HCT116 (cell line): ENCODE results near the gene MRAP2. TPM values are rescaled to one million over a fixed set of nuclear protein-coding genes. Genes with fewer than 3 reads are reported as not detected.

ENCODE experiments used
- ATAC-seq: fragments of 200-7000 bp; cut with Tn5 transposase; 2 replicates; pipeline ENCODE4 v1.9.1; 2020; ENCODE audit warnings: mild to moderate bottlenecking, moderate library complexity
- BruUV-seq: library from RNA; stranded (reverse); fragments of 400-500 nt; replicated peaks from 2 replicates; lab custom pipeline; 2021; lab: Mats Ljungman, UMichigan
- CTCF ChIA-PET: fragments of 300-600 bp; sonication (Branson Sonifier 250); formaldehyde crosslinking; loops from one replicate; lab custom pipeline; 2021; ENCODE audit warnings: antibody characterized with exemption; lab: Charles Lee
- POLR2A ChIA-PET: fragments of 300-600, 350-600 bp; sonication (Branson Sonifier 250); formaldehyde crosslinking; loops from one replicate; lab custom pipeline; 2021; ENCODE audit warnings: antibody characterized with exemption; lab: Charles Lee
- RAD21 ChIA-PET, 2 experiments: fragments of 300-600 bp; sonication (Branson Sonifier 250); formaldehyde crosslinking; loops; one replicate each; lab custom pipeline; 2023; ENCODE audit warnings: low total read pairs in 2 of 2; ENCODE audit not compliant: uncharacterized antibody in 2 of 2, unreplicated experiment in 2 of 2, low non-redundant PET in 1 of 2; lab: Charles Lee
- DNase-seq: peaks from one replicate; pipeline ENCODE4 v3.0.0-alpha.2; 2010; ENCODE audit warnings: low read depth, low spot score
- H2AFZ ChIP-seq: fragments of 200-600 bp; shearing (Covaris generic), sonication (generic); 2 replicates; pipeline ENCODE4 v1.6.1; 2017; ENCODE audit warnings: low read depth, mixed run types, mixed read lengths, antibody characterized with exemption, low read length; ENCODE audit not compliant: poor library complexity, severe bottlenecking
- H3K27ac ChIP-seq: 2 replicates; pipeline ENCODE4 v1.5.1; 2012; ENCODE audit warnings: low read depth, low read length
- H3K27me3 ChIP-seq: fragments of 200-600 bp; sonication (generic); 2 replicates; pipeline ENCODE4 v1.6.1; 2016; ENCODE audit warnings: mixed run types, low read length, mixed read lengths; ENCODE audit not compliant: insufficient read depth
- H3K36me3 ChIP-seq, 2 experiments: fragments of 200-500 bp in 1 of 2; fragments of 200-600 bp in 1 of 2; sonication (Bioruptor generic) in 1 of 2; sonication (generic) in 1 of 2; 2 replicates each; pipeline versions ENCODE4 v1.5.1 to v1.6.1; 2014 to 2016; ENCODE audit warnings: low read length in 2 of 2, inconsistent platforms in 1 of 2, mixed read lengths in 1 of 2, mixed run types in 1 of 2; ENCODE audit not compliant: insufficient read depth in 2 of 2, control insufficient read depth in 1 of 2
- H3K4me1 ChIP-seq, 2 experiments: fragments of 200-600 bp in 1 of 2; sonication (generic) in 1 of 2; 2 replicates each; pipeline versions ENCODE4 v1.5.1 to v1.6.1; 2012 to 2017; ENCODE audit warnings: low read length in 2 of 2, inconsistent platforms in 1 of 2, mild to moderate bottlenecking in 1 of 2, mixed read lengths in 1 of 2, mixed run types in 1 of 2, moderate library complexity in 1 of 2; ENCODE audit not compliant: insufficient read depth in 2 of 2, control insufficient read depth in 1 of 2
- H3K4me2 ChIP-seq: fragments of 200-600 bp; sonication (generic); 2 replicates; pipeline ENCODE4 v1.6.1; 2017; ENCODE audit warnings: mixed run types, low read length, mixed read lengths
- H3K4me3 ChIP-seq, 2 experiments: fragments of 200-600 bp in 1 of 2; sonication (generic) in 1 of 2; replicated peaks in 1 of 2; 2 replicates each; pipeline ENCODE4 v1.5.1; 2011 to 2016; ENCODE audit warnings: low read length in 2 of 2, control low read depth in 1 of 2, low read depth in 1 of 2, mild to moderate bottlenecking in 1 of 2, mixed read lengths in 1 of 2, mixed run types in 1 of 2
- H3K79me2 ChIP-seq: fragments of 200-600 bp; sonication (generic); 2 replicates; pipeline ENCODE4 v1.6.1; 2017; ENCODE audit warnings: mild to moderate bottlenecking, mixed run types, low read length, moderate library complexity, mixed read lengths; ENCODE audit not compliant: insufficient read depth
- H3K9ac ChIP-seq: fragments of 200-600 bp; sonication (generic); 2 replicates; pipeline ENCODE4 v1.6.1; 2016; ENCODE audit warnings: low read length, mixed read lengths
- H3K9me2 ChIP-seq: fragments of 200-600 bp; sonication (generic), shearing (Covaris generic); 2 replicates; pipeline ENCODE4 v1.6.1; 2017; ENCODE audit warnings: mixed run types, mild to moderate bottlenecking, moderate library complexity; ENCODE audit not compliant: insufficient read depth
- H3K9me3 ChIP-seq, 2 experiments: fragments of 200-500 bp in 1 of 2; fragments of 200-600 bp in 1 of 2; sonication (Bioruptor generic) in 1 of 2; sonication (generic) in 1 of 2; 2 replicates each; pipeline ENCODE4 v1.6.1; 2014 to 2017; ENCODE audit warnings: low read length in 2 of 2, mixed read lengths in 2 of 2, inconsistent platforms in 1 of 2, low read depth in 1 of 2, mild to moderate bottlenecking in 1 of 2, mixed run types in 1 of 2, moderate library complexity in 1 of 2; ENCODE audit not compliant: control insufficient read depth in 1 of 2, insufficient read depth in 1 of 2
- H4K20me1 ChIP-seq: fragments of 200-600 bp; sonication (generic), shearing (Covaris generic); 2 replicates; pipeline ENCODE4 v1.6.1; 2017; ENCODE audit warnings: mixed run types, mild to moderate bottlenecking, moderate library complexity; ENCODE audit not compliant: insufficient read depth
- MAX ChIP-seq: IDR thresholded peaks from 2 replicates; pipeline ENCODE4 v1.6.1; 2012
- SRF ChIP-seq: IDR thresholded peaks from 2 replicates; pipeline ENCODE4 v1.6.1; 2012; ENCODE audit warnings: low read depth
- TCF7L2 ChIP-seq: IDR thresholded peaks from 2 replicates; pipeline ENCODE4 v1.7.0; 2011; ENCODE audit warnings: borderline replicate concordance, inconsistent platforms; ENCODE audit not compliant: insufficient read depth, insufficient read length; ENCODE audit errors: extremely low read depth
- intact Hi-C: fragments of 100-400 bp; cut with micrococcal nuclease; formaldehyde crosslinking; loops from 2 replicates; pipeline ENCODE4 v1.10.0; 2022
- total RNA-seq: library from RNA; stranded (reverse); gene quantifications from one replicate; pipeline ENCODE4 v1.2.1, GENCODE V29; 2021; ENCODE audit not compliant: unreplicated experiment

MRAP2 gene
- total RNA-seq, 1 experiment from 2014 or later = 1.4 TPM

GRCh38 chr6:84062519-84063154, 29.1 kb downstream of the MRAP2 start:
- BruUV-seq = no TSS peak

GRCh38 chr6:84065693-84066290, 32.2 kb downstream of the MRAP2 start:
- no peaks in the 10 kb centered on the region for H3K36me3 ChIP-seq
- no peak overlapping the region for H3K4me2 ChIP-seq
- H3K4me1 ChIP-seq = no peaks in the 10 kb centered on the region
- no peaks in the 10 kb centered on the region for H3K9me3 ChIP-seq
- no peak overlapping the region for H3K27ac ChIP-seq
- H3K79me2 ChIP-seq = no peaks in the 10 kb centered on the region
- no TSS peak for BruUV-seq
- ChIA-PET CTCF (no interaction called here), RAD21 (no interaction called here), POLR2A (no interaction called here)
- intact Hi-C loops = no loop called here
- no peaks in the 10 kb centered on the region for H4K20me1 ChIP-seq
- H3K27me3 ChIP-seq = no peaks in the 10 kb centered on the region
- no peaks in the 10 kb centered on the region for H3K9me2 ChIP-seq
- no peak overlapping the region for H2AFZ ChIP-seq
- ATAC-seq = no peak
- H3K9ac ChIP-seq = no peak overlapping the region
- no peak for TF ChIP-seq SRF
- no peak for TF ChIP-seq TCF7L2
- no peak overlapping the region for H3K4me3 ChIP-seq
- no peak for DNase-seq

More at GRCh38 chr6:84062519-84063154, 29.1 kb downstream of the MRAP2 start:
- Histone ChIP-seq H2AFZ (no peak overlapping the region), H3K27ac (no peak overlapping the region), H3K9me3 (no peaks in the 10 kb centered on the region), H3K27me3 (no peaks in the 10 kb centered on the region), H3K79me2 (no peaks in the 10 kb centered on the region), H3K4me1 (no peaks in the 10 kb centered on the region), H3K9me2 (no peaks in the 10 kb centered on the region), H3K36me3 (no peaks in the 10 kb centered on the region), H3K9ac (no peak overlapping the region), H4K20me1 (no peaks in the 10 kb centered on the region), H3K4me3 (no peak overlapping the region), H3K4me2 (no peak overlapping the region)
- ATAC-seq (no peak), DNase-seq (no peak)
- no peak for TF ChIP-seq MAX
- ChIA-PET CTCF (no interaction called here), POLR2A (no interaction called here), RAD21 (no interaction called here)
- intact Hi-C loops = no loop called here
